ENCODE data around the gene KCNIP3.
"Not testable (repeated sequence)": the region's sequence is repeated elsewhere in the genome, so short reads cannot be mapped to it uniquely, and the experiment has no call there.

DNA sequence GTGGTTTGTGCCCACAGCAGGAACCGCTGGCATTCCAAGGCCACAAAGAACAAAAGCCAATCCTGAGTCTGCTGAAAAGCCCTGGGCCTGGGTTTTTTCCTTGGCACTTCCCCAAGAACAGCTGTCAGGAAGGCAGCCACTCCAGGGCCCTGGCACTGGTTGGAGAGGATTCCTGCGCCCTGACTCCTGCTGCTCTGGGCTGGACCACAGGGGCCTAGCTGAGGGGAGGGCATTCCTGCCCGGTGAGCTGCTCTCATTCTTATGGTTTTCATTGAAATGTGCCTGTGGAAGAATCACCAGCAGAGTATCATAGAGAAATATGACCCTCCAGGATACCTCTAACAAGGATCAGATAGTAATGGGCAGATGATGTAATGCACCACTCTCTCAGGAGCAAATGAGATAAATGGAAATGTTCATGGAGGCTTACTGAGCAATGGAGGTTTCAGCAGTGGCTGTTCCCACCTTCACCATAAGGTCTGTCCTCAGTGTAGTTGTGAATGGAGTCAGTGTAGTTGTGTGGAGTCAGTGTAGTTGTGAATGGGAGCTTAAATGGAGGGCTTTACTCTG, 137.4 kb downstream of the KCNIP3 start:
- TF ChIP-seq YY1 (tag by site-specific recombination; IDR thresholded peaks at IDR 0.05); ZNF76 (tag by site-specific recombination; IDR thresholded peaks at IDR 0.05; ENCODE audit: borderline replicate concordance, low read depth); GLIS2 (tag by site-specific recombination; IDR thresholded peaks at IDR 0.05); CTCF (tag by site-specific recombination; IDR thresholded peaks at IDR 0.05); BCL11A (tag by site-specific recombination; IDR thresholded peaks at IDR 0.05; ENCODE audit: low read depth); SALL2 (tag by site-specific recombination; IDR thresholded peaks at IDR 0.05; ENCODE audit: borderline replicate concordance); ZNF174 (tag by site-specific recombination; IDR thresholded peaks at IDR 0.05); PBX3 (CRISPR knock-in tag; IDR thresholded peaks at IDR 0.05); SETDB1 (IDR thresholded peaks at IDR 0.05; ENCODE audit: insufficient read length, low read length); ZNF423 (tag by site-specific recombination; IDR thresholded peaks at IDR 0.05); ZBTB21 (tag by site-specific recombination; IDR thresholded peaks at IDR 0.05); SCRT2 (tag by site-specific recombination; IDR thresholded peaks at IDR 0.05); ZFP37 (tag by site-specific recombination; IDR thresholded peaks at IDR 0.05): not testable (repeated sequence)
- TF ChIP-seq, protein P1, sequence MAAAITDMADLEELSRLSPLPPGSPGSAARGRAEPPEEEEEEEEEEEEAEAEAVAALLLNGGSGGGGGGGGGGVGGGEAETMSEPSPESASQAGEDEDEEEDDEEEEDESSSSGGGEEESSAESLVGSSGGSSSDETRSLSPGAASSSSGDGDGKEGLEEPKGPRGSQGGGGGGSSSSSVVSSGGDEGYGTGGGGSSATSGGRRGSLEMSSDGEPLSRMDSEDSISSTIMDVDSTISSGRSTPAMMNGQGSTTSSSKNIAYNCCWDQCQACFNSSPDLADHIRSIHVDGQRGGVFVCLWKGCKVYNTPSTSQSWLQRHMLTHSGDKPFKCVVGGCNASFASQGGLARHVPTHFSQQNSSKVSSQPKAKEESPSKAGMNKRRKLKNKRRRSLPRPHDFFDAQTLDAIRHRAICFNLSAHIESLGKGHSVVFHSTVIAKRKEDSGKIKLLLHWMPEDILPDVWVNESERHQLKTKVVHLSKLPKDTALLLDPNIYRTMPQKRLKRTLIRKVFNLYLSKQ (tag by site-specific recombination; IDR thresholded peaks at IDR 0.05; ENCODE audit: borderline replicate concordance), result not testable (repeated sequence)
